ENCODE measurements around the gene SYVN1.
A peak's percentile ranks its signal among the peaks of the same experiment; 100 is the strongest.

The SYVN1 gene

DNA sequence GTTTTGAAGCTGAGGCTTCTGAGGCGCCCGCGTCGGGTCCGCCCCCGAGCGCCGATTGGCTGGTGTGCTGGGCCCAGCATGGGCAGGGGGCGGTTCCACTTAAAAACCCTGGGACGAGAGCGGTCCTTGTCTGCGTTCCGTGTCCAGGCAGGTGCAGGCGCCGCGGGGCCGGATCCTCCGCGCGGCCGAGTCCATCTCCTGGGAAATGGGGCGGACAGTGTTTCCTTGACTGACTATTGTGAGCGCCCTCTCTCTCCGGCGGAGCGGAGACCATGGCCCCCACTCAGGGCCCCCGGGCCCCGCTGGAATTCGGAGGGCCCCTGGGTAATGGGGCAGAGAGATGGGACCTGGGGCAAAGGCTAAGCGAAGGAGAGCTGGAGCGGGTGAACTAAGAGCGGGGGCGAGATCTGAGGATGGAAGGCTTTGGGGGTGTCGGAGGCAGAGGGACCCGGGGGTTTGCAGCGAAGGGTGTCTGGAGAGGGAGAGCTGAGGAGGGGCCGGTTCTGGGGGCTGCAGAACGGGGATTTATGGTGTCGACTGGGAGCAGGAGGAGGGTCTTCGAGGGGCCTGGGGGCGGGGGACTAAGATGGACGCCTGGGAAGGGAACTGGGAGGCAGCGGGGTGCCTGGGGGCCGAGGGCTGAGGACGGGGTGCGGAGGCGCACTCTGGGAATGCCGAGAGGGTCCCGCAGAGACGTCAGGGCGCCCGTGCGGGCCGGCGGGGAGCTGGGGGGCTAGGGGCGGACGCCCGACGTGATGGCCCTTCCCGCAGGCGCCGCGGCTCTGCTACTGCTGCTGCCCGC, 22.4 kb downstream of the SYVN1 start, which contains the start of gene TM7SF2:
Gene TM7SF2 (plus strand): TSS at position 129 of the 802 bp plus-strand sequence. CDS start 144 bp downstream, at position 273.
- DNase-seq = peak; percentile 95

DNA sequence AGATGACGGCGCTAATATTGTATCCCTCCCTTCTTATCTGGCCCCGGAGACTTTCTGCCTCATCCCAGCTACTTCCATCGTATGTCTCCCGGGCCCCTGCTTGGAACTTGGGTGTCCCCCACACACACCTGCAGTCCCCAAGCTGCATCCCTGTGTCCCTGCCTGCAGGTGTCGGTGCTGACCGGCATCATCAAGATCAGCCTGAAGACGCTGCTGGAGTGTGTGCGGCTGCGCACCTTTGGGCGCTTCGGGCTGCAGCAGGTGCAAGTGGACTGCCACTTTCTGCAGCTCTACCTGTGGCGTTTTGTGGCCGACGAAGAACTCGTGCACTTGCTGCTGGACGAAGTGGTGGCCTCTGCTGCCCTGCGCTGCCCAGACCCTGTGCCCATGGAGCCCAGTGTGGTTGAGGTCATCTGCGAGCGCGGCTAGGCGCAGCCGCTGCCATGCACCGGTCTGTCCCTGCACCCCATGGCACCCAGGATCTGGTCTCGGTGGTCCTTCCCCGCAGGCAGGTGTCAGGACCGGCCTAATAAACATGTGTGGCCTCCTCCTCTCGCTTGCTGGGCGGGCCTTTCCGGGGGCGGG, 23.1 kb downstream of the SYVN1 start:
- no peak for DNase-seq

GRCh38 chr11:65110354-65110861, 23.9 kb downstream of the SYVN1 start:
- peak; percentile 91 for DNase-seq

- no peak for DNase-seq
These were observed 24.8 kb downstream of the SYVN1 start for GRCh38 chr11:65109231-65110198.

GRCh38 chr11:65108469-65109123, 25.7 kb downstream of the SYVN1 start:
- no peak for DNase-seq

DNA sequence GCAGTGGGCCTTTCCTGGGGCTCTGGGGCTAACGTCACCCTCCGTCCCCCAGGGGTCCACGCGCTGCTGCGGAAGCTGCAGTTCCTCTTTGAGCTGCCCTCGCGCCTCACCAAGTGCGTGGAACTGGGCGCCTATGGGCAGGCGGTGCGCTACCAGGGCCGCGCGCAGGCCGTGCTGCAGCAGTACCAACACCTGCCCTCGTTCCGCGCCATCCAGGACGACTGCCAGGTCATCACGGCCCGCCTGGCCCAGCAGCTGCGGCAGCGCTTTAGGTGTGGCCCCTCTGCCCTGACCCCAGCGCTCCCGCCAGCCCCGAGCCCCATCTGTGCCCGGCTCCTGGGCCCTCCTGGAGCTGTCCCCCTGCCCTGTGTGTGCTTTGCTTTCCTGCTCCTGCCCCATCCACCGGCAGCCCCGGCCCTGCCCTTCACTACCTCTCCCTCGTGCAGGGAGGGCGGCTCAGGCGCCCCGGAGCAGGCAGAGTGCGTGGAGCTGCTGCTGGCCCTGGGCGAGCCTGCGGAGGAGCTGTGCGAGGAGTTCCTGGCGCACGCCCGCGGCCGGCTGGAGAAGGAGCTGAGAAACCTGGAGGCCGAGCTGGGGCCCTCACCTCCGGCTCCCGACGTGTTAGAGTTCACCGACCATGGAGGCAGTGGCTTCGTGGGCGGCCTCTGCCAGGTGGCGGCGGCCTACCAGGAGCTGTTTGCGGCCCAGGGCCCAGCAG, 26.4 kb downstream of the SYVN1 start:
- DNase-seq = no peak

- DNase-seq = no peak
These were observed 27.2 kb downstream of the SYVN1 start for GRCh38 chr11:65107078-65107477.

DNA sequence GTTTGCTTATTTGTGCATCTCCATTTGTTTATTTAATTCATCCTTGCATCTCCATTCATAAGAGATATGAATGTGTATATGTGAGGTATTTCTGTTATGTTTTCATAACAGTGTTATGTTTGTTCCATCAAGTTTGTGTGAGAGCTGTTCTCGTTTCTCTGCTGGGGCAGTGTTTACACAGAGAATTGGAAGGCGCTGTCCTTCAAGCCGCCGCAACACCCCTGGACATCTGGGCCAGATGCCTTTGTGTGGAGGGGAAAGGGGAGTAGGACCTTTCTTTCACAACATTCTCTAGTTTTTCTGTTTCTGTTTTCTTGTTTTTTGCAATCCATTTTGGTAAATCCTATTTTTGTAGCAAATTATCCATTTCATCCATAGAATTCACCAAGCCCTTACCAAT, 29.7 kb downstream of the SYVN1 start:
- DNase-seq = no peak

DNA sequence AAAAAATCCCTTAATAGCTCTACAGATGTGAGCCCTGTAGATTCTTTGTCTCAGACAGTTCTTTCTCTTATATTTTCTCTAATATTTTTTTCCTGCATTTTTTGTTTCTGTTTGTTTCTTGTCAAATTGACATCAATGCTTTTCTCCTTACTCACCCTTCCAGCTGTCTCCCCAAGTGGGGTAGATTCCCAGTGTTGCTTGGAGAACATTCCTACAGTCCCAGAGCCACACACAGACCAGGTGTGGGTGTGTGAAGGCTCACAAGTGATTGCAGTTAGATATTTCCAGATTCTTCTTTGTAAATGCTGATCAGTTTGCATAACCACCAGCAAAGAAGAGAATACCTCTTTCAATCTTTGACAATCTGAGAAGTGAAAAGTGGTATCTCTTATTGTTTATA, 30.8 kb downstream of the SYVN1 start:
- DNase-seq = no peak

- DNase-seq = no peak
These were observed 31.9 kb downstream of the SYVN1 start for GRCh38 chr11:65102142-65103095.

- no peak for DNase-seq
These were observed 33.5 kb downstream of the SYVN1 start for GRCh38 chr11:65100674-65101350.

DNA sequence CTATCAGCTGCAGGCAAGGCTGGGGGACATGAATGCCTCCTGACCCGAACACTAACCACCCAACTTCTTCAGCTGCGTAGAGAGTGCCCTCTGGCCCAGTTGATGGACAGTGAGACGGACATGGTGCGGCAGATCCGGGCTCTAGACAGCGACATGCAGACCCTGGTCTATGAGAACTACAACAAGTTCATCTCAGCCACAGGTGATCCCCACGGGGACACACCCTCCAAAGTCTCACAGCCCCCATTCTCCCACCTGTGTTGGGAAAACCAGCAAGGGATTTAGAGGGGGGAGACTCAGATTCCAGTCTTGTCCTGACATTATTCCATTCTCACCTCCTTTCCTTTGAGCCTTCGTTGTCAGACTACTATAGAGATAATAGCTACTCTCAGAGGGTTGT, 37.4 kb downstream of the SYVN1 start:
- no peak for DNase-seq

DNA sequence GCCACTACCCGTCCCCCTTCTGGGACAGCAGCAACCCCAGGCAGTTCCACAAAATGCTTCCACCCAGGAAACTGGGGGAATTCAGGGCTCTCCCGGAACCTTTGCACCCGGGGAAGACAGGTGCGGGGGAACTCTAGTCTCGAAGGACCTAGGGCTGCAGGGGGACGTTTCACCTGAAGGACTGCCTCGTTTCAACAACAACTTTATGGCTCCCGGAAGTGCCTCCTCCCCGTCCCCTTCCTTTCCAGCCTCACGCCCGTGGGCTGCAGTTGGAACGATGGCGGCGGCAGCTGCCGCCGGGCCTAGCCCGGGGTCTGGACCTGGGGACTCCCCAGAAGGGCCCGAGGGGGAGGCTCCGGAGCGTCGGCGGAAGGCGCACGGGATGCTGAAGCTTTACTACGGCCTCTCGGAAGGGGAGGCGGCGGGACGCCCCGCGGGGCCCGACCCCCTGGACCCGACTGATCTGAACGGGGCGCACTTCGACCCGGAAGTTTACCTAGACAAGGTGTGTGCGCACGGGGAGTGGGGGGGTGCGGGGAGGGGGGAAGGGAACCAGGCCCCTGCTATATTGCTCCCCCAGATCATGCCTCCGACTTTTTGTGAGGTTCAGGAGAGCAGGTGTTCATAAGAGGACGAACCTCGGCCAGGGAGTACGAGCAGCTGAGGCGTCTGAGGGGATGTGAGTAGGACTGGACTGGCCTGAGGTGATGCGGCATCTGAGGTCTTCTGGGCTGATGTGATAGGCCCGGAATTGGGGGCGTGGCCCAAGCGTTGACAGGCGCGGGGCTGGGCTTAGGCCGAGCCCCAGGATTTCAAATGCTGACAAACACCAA, 38.1 kb downstream of the SYVN1 start, which contains the start of gene VPS51:
Gene VPS51 (plus strand): TSS at position 241 of the 833 bp plus-strand sequence. CDS start 37 bp downstream, at position 278.
- DNase-seq = peak; percentile 81

DNA sequence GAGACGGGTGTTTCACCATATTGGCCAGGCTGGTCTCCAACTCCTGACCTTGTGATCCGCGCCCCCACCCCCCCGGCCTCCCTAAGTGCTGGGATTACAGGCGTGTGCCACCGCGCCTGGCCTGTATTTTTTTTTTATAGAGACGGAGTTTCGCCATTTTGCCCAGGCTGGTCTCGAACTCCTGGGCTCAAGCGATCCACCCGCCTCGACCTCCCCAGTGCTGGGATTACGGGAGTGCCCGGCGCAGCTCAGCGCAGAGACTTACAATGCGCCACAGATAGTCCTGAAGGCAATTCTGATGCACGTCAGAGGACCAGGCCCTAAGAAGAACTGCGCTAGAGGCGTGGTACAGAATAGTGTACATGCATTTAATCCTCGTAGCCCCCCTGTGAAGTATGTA, 38.9 kb downstream of the SYVN1 start:
- DNase-seq = no peak

- no peak for DNase-seq
These were observed 43.7 kb downstream of the SYVN1 start for GRCh38 chr11:65090628-65091027.

DNA sequence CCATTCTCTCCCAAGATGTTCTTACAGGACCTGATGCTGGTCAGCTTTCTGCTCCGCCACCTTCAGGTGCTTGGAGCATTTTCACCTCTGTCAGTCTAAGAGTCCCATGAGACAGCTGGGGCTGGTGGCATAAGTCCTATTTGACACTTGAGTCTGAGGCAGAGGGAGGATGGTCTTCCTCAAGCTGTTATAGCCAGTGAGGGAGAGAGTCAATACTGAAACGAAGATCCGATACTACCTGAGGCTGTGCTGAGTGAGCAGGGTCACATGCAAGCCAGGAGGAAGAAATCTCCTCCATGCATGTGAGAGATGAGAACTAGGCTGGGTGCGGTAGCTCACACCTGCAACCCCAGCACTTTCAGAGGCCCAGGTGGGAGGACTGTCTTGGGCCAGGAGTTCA, 44.7 kb downstream of the SYVN1 start:
- no peak for DNase-seq

- no peak for DNase-seq
These were observed 46.5 kb downstream of the SYVN1 start for GRCh38 chr11:65087827-65088226.

DNA sequence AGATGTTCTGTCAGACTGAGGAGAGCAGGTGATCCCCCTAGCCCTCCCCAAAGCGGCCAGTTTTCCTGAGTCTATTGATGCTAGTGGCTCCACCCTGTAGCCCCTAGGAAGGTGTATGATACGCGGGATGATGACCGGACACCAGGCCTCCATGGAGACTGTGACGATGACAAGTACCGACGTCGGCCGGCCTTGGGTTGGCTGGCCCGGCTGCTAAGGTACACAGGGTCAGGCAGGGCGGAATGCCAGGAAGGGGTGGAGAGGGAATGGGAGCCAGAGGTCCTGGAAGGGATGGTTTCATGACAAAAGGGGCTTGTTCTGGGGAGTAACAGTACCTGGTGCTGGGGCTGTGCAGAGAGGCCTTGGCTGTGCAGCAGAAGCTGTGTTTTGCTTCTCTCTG, 47.1 kb downstream of the SYVN1 start:
- no peak for DNase-seq

DNA sequence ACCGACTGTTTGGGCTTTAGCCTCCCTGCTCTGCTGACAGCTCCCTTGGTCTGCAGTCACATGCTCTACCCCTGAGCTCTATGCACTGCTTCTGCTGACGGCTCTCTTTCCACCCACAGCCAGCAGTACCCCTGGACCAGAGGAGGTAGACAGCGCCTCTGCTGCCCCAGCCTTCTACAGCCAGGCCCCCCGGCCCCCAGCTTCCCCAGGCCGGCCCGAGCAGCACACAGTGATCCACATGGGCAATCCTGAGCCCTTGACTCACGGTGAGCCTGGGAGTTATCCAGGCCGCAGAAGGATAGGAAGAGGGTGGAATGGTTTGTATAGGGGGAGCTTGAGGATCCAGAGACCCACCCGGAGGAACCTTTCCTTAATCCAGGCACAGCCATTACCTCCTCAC, 47.5 kb downstream of the SYVN1 start:
- no peak for DNase-seq

Measured in NCI-H510A treated with DMSO at 0.1 percent for 48 hours (cell line).